Stimulated activated CD4-positive, alpha-beta T cell treated with anti-CD3 and anti-CD28 coated beads, Interleukin-2, amount 100 ng/mL, for 48 hours (primary cell): Measurements from ENCODE around the gene TNS3.

ENCODE experiments used
- DNase-seq, 2 donors: peaks; one replicate each; pipeline ENCODE4 v3.0.0-alpha.2; 2020

TNS3 gene

GRCh38 chr7:47290867-47291266 is 291.0 kb downstream of the TNS3 start:
- DNase-seq, result no peak

GRCh38 chr7:47290466-47290865 is 291.4 kb downstream of the TNS3 start:
- no peak for DNase-seq

- no peak for DNase-seq
Measured at GRCh38 chr7:47288060-47288459, 293.9 kb downstream of the TNS3 start.

GRCh38 chr7:47285860-47286491 is 295.9 kb downstream of the TNS3 start:
- DNase-seq, result no peak

- DNase-seq, result no peak
Measured at GRCh38 chr7:47284691-47285635, 296.9 kb downstream of the TNS3 start.

- no peak for DNase-seq
Measured at GRCh38 chr7:47283497-47284131, 298.3 kb downstream of the TNS3 start.

- no peak for DNase-seq
Measured at GRCh38 chr7:47282790-47283496, 299.0 kb downstream of the TNS3 start.

GRCh38 chr7:47281966-47282643 is 299.8 kb downstream of the TNS3 start:
- no peak for DNase-seq

- DNase-seq, result no peak
Measured at GRCh38 chr7:47281161-47281560, 300.8 kb downstream of the TNS3 start.

GRCh38 chr7:47280114-47280513 is 301.8 kb downstream of the TNS3 start:
- no peak for DNase-seq

- DNase-seq, result no peak
Measured at GRCh38 chr7:47278043-47278442, 303.9 kb downstream of the TNS3 start.

GRCh38 chr7:47277321-47277781 is 304.6 kb downstream of the TNS3 start:
- DNase-seq, result no peak

GRCh38 chr7:47273974-47274766 is 307.7 kb downstream of the TNS3 start:
- no peak for DNase-seq

- DNase-seq, result no peak
Measured at GRCh38 chr7:47273088-47273487, 308.8 kb downstream of the TNS3 start.

- no peak for DNase-seq
Measured at GRCh38 chr7:47271749-47272148, 310.2 kb downstream of the TNS3 start.

GRCh38 chr7:47268851-47269836 is 312.8 kb downstream of the TNS3 start:
- no peak for DNase-seq

GRCh38 chr7:47267346-47267745 is 314.6 kb downstream of the TNS3 start:
- no peak for DNase-seq

- DNase-seq, result no peak
Measured at GRCh38 chr7:47266799-47267198, 315.1 kb downstream of the TNS3 start.

- DNase-seq, result peak; percentile 36 to 37
Measured at GRCh38 chr7:47266131-47266706, 315.7 kb downstream of the TNS3 start.

GRCh38 chr7:47265621-47266020 is 316.3 kb downstream of the TNS3 start:
- DNase-seq, result no peak
